ENCODE measurements around the gene CUZD1.

The CUZD1 gene

DNA sequence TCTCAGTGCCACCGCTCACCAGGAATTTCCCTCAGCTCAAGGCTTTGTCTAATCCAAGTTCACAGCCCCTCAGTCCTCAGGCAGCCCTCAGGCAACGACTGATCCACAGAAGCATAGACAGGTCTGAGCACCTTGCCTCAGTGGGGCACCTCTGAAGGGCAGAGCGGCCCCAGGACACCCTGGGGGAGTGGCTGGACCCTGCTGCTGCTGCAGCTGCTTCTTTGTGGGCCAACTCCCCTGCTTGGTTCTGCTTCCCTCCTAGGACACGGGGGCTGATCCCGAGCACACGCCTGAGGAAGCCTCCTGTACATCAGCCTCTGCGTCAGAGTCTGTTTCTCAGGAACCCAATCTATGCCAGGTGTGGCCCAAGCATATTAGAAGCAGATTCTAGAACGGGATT is 16.2 kb downstream of the CUZD1 start:
- TF ChIP-seq, protein P1, sequence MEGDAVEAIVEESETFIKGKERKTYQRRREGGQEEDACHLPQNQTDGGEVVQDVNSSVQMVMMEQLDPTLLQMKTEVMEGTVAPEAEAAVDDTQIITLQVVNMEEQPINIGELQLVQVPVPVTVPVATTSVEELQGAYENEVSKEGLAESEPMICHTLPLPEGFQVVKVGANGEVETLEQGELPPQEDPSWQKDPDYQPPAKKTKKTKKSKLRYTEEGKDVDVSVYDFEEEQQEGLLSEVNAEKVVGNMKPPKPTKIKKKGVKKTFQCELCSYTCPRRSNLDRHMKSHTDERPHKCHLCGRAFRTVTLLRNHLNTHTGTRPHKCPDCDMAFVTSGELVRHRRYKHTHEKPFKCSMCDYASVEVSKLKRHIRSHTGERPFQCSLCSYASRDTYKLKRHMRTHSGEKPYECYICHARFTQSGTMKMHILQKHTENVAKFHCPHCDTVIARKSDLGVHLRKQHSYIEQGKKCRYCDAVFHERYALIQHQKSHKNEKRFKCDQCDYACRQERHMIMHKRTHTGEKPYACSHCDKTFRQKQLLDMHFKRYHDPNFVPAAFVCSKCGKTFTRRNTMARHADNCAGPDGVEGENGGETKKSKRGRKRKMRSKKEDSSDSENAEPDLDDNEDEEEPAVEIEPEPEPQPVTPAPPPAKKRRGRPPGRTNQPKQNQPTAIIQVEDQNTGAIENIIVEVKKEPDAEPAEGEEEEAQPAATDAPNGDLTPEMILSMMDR (IDR thresholded peaks at IDR 0.05; ENCODE audit: low read depth, low read length): no peak
- no peak overlapping the region for H3K4me3 ChIP-seq (ENCODE audit: low read depth, low read length)

DNA sequence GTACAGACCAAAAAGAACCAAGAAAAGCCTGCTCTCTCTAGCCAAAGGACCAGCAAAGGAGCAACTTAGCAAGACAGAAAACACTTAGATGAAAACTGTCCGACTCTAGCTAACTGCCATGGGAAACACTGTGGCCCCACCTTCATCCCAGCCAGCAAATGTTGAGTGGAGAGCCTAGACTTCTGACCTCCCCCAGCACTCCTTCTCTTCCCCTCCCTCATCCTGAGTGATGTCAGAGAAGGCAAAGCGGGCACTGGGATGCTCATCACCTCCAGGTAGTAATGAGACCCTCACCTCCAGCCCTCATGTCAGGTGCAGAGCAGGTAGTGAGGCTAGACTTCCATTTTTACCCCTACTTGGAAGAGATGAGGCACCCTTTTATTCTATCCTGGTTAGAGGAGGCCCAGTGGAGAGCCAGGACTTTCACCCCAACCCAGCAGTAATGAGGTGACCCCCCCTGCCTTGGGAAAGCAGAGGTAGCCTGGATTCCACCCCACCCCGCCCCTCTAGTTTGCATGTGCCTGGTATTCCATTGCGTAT is 16.9 kb downstream of the CUZD1 start:
- TF ChIP-seq, protein P1 (IDR thresholded peaks at IDR 0.05; ENCODE audit: low read depth, low read length): no peak
- no peak overlapping the region for H3K4me3 ChIP-seq (ENCODE audit: low read depth, low read length)

DNA sequence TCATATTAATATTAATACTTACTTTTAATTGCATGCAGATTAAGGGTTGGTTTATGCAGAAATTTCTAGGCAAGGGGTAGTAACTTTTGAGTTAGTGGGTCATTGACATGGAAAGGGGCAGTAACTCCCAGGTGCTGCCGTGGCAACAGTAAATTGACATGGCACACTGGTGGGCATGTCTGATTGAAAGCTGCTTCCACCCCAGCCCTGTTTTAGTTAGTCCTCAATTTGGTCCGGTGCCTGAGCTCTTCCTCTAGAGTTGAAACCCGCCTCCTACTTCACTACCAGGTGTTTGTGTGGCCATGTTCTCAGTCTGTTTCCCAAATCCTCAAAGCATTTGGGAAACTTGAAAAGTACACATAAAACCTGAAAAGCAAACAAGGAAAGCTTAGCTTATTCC is 18.4 kb downstream of the CUZD1 start:
- no peak overlapping the region for H3K4me3 ChIP-seq (ENCODE audit: low read depth, low read length)
- TF ChIP-seq, protein P1 (IDR thresholded peaks at IDR 0.05; ENCODE audit: low read depth, low read length): no peak

DNA sequence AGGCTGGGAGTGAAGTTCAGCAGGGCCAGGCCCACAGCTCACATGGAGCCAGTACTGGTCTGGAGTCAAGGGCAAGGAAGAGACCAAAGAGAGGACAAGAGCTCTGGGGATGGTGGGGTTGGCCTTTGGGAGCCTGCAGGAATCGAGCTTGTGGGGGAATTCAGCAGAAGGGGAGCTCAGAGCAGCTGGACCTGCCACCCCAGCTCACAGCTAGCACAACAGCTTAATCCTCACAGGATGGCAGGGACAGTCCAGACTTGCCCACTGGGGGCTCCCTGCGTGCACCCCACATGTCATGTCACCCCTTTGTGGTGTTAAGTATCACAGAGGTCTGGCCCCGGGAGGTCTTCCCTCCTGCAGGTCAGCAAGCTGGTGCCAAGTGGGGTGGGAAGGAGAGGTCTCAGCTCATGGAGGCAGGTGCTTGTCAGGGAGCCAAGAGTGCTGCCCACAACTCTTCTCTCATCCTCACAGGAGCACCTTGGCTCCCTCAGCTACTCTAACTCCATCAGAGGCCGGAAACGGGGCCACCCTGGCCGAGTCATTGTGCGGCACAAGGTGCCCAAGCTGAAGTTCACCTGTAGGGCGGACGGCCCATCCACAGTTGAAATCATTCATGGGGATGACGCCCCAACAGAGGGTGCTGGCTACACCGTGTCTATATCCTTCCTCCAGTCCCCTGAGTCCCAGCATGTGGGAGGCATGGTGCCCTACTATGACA is 22.5 kb downstream of the CUZD1 start:
- no peak overlapping the region for H3K4me3 ChIP-seq (ENCODE audit: low read depth, low read length)
- TF ChIP-seq, protein P1 (IDR thresholded peaks at IDR 0.05; ENCODE audit: low read depth, low read length): no peak

DNA sequence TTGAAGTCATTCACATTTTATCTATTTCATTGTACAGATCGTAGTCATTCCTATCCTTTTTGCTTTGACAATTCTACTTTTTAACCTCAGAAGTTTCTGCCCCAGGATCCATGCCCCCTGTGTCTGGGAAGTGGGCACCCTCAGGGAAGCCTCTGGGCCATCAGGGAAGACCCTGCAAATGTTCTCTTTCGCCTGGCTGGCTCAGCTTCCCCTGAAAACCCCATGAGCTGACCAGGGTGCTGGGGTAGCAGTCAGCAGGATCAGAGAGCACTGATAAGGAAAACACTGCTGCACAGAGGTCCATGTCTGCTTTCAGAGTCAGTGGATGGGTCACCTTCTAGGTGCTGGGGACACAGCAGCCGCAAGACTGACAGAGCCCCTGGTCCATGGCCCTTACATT is 23.8 kb downstream of the CUZD1 start:
- no peak overlapping the region for H3K4me3 ChIP-seq (ENCODE audit: low read depth, low read length)
- TF ChIP-seq, protein P1 (IDR thresholded peaks at IDR 0.05; ENCODE audit: low read depth, low read length): no peak

DNA sequence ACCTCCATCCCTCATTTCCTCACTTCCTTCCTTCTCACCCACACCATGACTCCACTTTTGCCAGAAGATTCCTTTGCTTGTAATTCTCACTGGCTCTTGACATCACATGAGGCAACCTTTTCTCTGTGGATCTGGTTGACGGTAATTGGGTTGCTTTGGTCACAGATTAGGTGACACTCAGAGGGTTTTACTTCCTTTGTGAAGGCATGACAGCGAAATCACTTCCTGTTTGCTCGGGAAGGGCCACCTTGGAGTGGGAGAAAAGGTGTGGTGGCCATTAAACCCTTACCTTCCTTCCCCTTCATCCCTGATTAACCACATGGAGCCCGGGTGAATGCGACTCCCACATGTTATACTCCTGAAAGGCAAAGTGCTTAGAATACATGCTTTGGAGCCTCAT is 30.2 kb downstream of the CUZD1 start:
- TF ChIP-seq, protein P1 (IDR thresholded peaks at IDR 0.05; ENCODE audit: low read depth, low read length): no peak
- no peak overlapping the region for H3K4me3 ChIP-seq (ENCODE audit: low read depth, low read length)

DNA sequence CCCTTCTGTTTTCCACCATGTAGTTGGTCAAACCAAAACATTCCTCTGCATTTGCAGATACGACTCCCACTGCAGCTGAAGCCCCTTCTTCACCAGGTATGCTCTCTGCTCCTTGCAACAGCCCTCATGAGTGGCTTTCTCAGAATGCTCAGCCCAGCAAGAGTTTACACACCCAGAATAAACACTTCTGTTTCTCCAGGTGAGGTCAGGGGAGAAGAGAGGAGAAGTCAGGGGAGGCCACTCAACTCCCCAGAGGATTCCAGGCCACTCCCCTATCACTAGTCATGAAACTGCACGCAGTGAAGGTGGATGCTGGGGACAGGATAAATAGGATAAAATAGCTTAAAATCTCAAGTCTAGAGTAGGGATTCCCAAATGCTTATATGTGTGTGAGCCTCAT is 31.2 kb downstream of the CUZD1 start:
- H3K4me3 ChIP-seq (ENCODE audit: low read depth, low read length): no peak overlapping the region
- TF ChIP-seq, protein P1 (IDR thresholded peaks at IDR 0.05; ENCODE audit: low read depth, low read length): no peak

All from WI38 (cell line).